Stimulated activated CD4-positive, alpha-beta T cell treated with anti-CD3 and anti-CD28 coated beads, Interleukin-1b, Interleukin-23, amount 100 ng/mL, for 1 hour (primary cell): Measurements from ENCODE around the gene KCNG2.

Experiments
- DNase-seq, 2 donors: peaks; one replicate each; pipeline ENCODE4 v3.0.0-alpha.2; 2020; ENCODE audit warnings: low read depth in 2 of 2

Gene KCNG2

DNA sequence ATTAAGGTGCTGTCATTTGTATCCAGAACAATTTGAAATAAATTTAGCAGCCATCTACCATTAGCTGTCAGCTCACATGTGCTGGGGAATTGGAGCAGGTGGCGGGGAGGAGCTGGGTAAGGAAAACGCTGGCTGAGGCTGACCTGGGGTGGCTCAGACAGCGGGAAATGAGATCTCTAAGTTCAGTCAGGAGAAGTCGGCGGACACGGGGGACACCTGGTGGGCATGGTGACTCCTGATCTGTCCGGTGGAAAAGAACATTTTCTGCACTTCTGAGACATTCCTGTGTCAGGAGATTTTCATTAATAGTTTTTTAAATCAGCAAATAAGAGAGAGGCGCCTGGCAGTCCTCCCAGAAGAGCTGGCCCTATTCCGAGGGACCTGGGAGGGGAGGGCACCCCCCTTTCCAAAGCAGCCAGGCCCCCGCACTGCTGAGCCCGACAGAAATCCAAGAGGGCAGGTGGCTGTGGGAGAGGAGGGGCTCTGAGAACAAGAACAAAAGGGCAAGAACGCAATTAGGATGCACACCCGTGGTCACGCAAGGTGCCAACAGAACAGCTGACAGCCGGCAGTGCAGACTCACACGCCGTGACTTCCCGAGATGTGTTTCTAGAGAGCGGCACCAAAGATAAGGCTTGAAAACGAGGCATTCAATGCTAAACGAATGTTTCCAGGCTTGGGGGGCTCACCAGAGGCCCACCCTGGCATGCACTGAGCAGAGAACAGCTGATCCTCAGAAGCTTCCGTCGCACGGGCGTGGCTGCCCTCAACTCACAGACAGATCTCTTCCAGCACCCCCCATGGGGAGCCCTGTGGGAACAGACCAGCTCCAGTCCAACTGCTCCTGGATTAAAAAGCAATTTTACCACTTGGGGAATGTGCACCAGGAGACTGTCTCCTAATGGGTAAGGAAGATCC is 127.3 kb downstream of the KCNG2 start:
- DNase-seq, result no peak

- no peak for DNase-seq
These were observed 128.6 kb downstream of the KCNG2 start for GRCh38 chr18:79926306-79926705.

DNA sequence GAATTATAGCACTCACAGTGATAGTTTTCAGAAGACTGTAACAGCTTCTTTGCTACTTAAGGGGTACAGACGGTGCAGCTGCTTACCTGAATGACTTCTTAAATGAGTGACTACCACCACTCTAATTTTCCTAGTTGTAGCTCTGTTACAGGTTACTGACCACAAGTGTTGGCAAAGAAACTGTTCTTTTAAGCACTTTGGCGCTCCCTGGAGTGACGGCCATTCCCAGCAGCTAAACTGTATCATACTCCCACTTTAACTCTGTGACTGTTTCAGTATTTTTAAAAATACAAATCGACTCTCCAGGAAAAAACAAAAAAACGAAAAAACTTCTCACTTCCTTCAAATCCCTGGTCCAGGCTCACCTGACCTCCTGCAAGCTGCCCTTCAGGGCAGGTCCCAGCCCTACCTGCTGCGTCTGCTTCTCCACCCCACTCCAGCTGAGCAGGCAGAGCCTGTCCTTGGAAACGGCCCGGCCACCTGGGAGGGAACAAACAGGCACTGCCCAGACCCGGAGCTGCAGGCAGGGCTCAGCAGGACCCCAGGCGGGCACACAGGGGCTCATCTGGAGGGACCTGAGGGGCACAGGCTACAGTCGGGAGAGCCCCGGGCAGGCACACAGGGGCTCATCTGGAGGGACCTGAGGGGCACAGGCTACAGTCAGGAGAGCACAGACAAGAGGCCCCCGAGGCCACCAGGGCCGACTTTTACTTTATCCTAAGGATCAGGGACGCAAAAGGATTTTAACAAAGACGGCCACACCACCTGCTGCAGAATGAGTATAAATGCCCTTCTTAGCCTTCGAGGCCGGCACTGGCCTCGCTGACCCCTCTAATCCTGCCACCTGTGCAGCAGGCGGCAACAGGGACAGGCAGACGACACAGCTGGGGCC is 129.2 kb downstream of the KCNG2 start:
- DNase-seq, result no peak

DNA sequence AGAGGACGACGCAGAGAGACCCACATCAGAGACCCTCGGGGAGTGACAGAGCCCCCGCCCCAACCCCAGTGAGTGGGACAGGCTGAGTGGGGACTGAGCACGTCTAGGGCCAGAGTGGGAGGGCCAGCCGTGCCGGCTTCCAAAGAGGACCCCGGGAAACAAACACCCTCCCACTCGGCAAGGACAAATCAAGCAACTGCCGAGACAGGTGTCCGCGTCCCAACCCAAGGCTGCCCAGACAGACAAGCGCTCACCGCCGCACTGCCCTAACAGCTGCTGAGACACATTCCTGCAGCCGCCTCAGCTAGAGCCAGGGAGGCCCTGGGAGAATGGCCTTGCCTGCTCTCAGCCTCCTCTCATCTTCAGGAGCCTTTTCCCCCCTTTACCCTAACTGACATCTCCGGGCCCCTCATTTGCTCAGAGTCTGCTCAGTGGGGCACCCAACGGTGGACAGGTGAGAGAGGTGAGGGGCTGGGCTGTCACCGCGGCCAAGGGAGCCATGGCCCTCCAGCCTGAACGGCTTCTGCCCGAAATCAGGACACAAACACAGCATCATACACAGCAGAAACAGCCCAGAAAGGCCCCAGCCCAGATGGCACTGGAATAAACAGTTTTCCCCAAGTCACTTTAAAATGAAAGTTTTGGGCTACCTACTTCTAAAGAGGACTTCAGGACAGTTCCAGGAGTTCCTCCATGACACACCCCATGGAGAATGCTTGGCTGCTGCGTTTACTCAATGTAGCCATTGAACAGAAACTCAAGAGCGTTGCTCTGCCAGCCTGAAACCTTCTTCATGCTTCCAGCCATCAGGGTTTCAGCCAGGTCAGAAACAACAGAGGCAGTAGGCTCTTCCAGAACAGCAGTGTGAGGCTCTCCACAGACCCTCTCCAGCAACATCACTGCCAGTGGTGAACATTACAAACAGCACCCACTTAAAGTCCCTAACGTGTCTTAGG is 130.1 kb downstream of the KCNG2 start:
- DNase-seq, result no peak

- no peak for DNase-seq
These were observed 130.8 kb downstream of the KCNG2 start for GRCh38 chr18:79928563-79928960.

GRCh38 chr18:79930020-79930642 is 132.4 kb downstream of the KCNG2 start:
- DNase-seq, result no peak

DNA sequence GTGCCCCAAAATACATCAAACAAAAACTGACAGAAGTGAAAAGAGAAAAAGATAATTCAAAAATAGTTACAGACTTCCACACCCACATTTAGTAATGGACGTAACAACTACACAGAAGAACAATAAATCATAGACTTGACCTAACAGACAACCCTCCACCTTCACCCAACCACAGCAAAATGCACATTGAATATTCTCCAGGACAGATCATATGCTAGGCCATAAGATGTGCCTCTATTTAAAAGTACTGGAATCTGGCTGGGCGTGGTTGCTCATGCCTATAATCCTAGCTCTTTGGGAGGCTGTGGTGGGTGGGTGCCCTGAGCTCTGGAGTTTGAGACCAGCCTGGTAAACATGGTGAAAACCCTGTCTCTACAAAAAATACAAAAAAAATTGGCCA is 133.7 kb downstream of the KCNG2 start:
- DNase-seq, result no peak

- DNase-seq, result no peak
These were observed 135.2 kb downstream of the KCNG2 start for GRCh38 chr18:79932907-79933306.

- DNase-seq, result no peak
These were observed 136.0 kb downstream of the KCNG2 start for GRCh38 chr18:79933765-79934164.

GRCh38 chr18:79934311-79935097 is 136.8 kb downstream of the KCNG2 start:
- DNase-seq, result no peak

GRCh38 chr18:79935098-79935480 is 137.4 kb downstream of the KCNG2 start:
- no peak for DNase-seq

GRCh38 chr18:79935499-79935898 is 137.8 kb downstream of the KCNG2 start:
- no peak for DNase-seq

DNA sequence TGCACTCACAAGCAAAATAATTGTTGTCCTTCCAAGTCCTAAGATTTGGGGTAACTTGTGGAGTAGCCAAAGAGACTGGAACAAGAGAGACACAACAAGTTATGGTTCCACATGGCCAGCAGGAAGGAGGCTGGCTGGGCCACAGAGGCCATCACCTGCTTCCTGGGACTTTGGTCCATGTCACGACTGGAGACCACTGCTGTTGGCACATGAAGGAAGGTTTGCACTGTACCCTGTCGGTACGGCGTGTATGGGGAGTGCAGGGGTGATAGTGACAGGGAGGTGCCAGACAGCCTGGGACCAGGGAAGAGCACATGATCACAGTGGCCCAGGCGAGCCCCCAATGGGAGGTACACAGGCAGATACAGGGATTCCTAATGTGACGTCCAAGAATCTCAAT is 138.2 kb downstream of the KCNG2 start:
- no peak for DNase-seq

GRCh38 chr18:79936641-79937040 is 138.9 kb downstream of the KCNG2 start:
- DNase-seq, result no peak

DNA sequence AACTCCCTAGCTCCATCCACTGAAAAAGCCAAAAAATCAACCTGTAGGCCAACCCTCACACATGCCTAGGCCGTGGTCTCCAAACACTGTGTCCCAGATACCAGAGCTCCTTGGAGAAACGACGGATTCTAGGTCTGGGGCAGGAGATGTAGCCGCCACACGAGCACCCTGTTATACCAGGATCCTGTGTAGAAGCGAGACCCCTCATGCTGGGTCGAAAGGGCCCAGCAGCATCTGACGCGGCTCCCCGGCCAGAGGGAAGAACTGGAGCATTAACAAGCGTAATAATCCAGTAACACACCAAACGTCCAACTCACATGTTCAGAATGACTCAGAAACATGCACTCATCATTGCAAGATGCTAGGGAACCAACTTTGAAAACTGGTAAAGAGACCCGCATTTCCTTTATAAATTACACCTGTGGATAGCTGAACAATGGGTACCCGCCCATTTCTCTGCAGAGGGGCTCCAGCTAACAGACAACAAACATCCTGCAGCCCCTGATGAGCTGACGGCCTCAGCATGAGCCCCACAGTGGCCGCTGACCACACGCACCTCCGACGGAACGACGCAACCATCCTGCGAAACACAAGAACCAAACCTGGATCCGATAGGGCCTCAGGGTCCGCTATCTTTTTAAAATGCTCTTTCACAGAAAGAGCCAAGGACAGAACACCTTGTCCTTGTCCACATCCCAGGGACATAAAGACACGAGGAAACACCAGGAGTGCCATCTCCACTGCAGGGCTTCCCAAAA is 139.5 kb downstream of the KCNG2 start:
- no peak for DNase-seq

GRCh38 chr18:79938196-79938595 is 140.5 kb downstream of the KCNG2 start:
- no peak for DNase-seq

DNA sequence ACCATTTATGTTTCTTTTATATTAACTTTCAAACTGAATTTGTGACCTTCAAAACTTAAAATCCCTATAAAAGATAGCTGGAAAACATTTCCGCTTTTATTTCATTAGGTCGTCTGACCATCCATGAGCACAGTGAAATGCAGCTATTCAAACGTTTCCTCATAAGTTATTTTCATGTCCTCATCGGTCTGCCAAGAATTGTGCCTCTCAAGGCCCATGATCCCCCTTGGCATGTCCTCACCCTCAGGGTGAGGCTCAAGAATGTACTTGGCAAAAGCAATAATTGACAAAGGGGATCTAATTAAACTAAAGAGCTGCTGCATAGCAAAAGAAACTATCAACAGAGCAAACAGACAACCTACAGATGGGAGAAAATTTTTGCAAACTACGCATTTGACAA is 141.4 kb downstream of the KCNG2 start:
- no peak for DNase-seq

GRCh38 chr18:79940126-79940813 is 142.5 kb downstream of the KCNG2 start:
- DNase-seq, result no peak
